K562 treated with DMSO at 1 percent for 24 hours (cell line): ENCODE results near the gene SLC2A4. TPM values are rescaled to one million over a fixed set of nuclear protein-coding genes. Genes with fewer than 3 reads are reported as not detected.

Experiments
- total RNA-seq: library from RNA; unstranded; fragments of 300-600 nt; gene quantifications from 2 replicates; pipeline ENCODE4 v1.2.3, GENCODE V29; 2022; ENCODE audit warnings: low read depth; ENCODE audit not compliant: insufficient read depth

Gene SLC2A4
- total RNA-seq: 0.39 and 0.63 TPM in 2 replicates

GRCh38 chr17:7281074-7281952 is at the start of gene SLC2A4:
Gene SLC2A4, plus strand, starts transcription at chr17:7281718. Its CDS starts 217 bp downstream, at chr17:7281935.

GRCh38 chr17:7234083-7234951 is 47.2 kb upstream of the SLC2A4 start, which contains the start of gene DVL2:
Gene DVL2, minus strand, starts transcription at chr17:7234517. Its CDS starts 255 bp downstream, at chr17:7234262.

DNA sequence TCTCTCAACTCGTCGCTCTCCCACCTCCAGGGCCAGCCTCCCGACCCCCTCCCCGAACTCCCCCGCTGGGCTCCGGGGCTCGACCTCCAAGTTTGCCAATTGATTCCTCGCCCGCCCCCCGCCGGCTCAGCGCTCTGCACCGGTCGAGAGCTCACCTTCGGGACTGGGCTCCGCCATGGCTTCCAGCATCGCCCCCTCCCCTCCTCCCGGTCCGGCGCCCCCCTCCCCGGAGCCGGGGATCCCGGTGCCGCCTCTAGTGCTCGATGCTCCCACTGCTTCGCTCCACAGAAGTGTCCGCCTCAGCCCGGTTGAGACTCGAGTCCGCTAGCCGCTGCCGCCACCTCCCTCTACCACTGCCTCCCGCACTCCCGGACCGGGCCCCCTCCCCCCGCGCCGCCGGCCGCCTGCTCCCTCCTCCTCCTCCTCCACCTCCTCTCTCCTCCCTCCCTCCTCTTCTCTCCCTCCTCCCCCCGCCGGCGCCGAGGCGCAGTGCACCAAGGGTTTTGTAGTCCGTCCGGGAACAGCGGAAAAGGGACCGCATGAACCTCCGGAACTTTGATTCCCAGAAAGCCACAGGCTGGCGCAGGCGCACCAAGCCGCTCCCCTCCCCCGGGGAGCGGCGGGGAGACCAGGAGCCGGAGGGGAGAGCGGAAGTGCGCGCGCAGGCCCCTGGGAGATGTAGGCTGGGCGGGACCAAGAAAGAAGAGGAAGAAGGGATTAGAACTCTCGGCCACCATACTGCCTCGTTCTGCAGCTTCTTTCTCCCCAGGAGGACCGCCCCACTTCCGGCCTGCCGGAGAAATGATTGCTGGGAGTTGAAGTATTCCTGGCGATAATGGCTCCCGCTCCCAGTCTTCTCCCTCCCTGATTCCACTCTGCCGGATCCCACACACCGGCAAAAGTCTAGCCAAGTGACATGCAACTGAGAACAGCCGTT is 42.2 kb upstream of the SLC2A4 start, which contains the start of gene PHF23:
Gene PHF23, minus strand, starts transcription at position 367 of the 937 bp plus-strand sequence. Its CDS starts 178 bp downstream, at position 189.

GRCh38 chr17:7241783-7242716 is 39.5 kb upstream of the SLC2A4 start, which contains the start of gene GABARAP:
Gene GABARAP, minus strand, starts transcription at chr17:7242449. Its CDS starts 119 bp downstream, at chr17:7242330.

DNA sequence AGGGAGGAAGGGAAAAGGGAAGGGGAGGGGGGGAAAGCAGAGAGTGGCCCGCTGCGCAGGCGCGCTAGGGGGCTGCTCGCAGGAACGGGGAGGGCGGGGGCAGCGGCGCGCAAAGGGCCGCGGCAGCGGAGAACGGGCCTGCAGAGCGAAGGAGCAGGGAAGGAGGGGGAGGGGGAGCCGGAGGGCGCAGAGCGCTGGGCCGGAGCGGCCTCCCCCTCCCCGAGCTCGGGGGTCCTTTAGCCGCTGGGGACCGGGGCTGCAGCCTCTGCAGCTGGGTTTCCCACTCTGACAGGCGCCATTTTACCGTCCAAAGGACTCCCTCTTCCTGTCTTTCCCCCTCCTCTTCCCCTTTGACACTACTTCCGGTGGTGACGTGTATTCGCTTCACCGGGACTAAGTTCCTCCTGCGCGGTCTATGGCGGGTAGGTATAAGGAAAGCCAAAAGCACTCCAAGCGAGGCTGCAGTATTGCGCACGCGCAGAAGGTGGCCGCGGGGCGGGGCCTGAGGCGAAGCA is 29.8 kb upstream of the SLC2A4 start, which contains the start of gene CTDNEP1:
Gene CTDNEP1, minus strand, starts transcription at position 74 of the 515 bp plus-strand sequence. CDS start 438 bp downstream, outside the sequence.

GRCh38 chr17:7252176-7253043 is 29.1 kb upstream of the SLC2A4 start, which contains the start of gene ELP5:
Gene ELP5, plus strand, starts transcription at chr17:7252215. Its CDS starts 336 bp downstream, at chr17:7252551.

GRCh38 chr17:7262192-7262934 is 19.2 kb upstream of the SLC2A4 start, which contains the start of gene CLDN7:
Gene CLDN7, minus strand, starts transcription at chr17:7262478. Its CDS starts 435 bp downstream, at chr17:7262043.

DNA sequence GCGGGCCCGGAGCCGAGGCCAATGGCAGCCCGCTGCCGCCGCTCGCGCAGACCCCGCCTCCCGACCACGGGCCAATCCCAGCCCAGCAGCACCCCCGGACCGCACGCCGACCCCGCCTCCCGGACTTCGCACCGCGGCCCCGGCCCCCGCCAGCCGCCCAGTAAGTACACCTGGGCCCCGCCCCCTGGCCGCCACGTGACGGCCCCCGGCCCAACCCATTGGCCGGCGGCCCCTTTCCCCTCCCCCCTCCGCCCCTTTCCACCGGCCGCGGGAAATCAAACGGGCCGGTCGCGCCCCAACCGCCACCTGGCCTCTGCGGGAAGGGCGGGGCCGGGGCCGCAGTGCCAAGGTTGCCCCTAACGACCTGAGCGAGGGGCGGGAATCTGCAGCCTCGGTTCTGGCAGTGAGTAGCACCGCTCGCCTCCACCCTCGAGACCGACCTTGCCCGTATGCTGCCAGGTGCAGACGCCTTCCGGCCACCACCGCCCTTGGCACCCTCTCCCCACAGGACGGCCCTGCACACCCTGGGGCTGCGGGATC is 13.2 kb downstream of the SLC2A4 start, which contains the start of gene YBX2:
Gene YBX2, minus strand, starts transcription at position 26 of the 540 bp plus-strand sequence. CDS start 139 bp downstream, outside the sequence.

GRCh38 chr17:7306911-7307685 is 25.6 kb downstream of the SLC2A4 start, which contains the start of gene EIF5A:
Gene EIF5A, plus strand, starts transcription at chr17:7307628. Its CDS starts 2,008 bp downstream, at chr17:7309636.

GRCh38 chr17:7314719-7315569 is 33.4 kb downstream of the SLC2A4 start, which contains the start of gene GPS2:
Gene GPS2, minus strand, starts transcription at chr17:7315360. Its CDS starts 308 bp downstream, at chr17:7315052.

DNA sequence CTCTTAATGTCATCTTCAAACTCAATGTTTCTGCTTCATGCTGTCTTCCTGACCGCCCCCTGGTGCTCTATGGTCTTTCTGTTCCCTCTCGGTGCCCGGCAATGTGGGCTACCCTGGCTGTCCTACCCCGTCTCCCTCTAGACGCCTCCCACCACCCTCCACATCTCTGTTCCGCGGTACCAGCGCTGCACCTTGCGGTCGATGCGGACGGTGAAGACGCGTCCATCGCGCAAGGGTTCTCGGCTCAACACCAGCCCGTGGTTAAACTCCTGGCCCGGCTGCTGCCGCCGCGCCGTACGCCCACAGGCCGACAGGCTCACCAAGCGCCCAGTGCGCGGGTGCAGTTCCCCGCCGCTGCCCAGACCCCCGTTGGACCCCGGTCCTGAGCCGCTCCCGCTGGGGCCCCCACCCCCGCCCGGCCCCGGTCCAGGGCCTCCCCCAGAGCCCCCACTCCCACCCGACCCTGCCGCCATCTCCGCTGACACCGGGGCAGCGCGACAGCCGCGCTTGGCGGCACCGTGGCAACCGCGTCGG is 47.4 kb downstream of the SLC2A4 start, which contains the start of gene NEURL4:
Gene NEURL4, minus strand, starts transcription at position 496 of the 534 bp plus-strand sequence. Its CDS starts 23 bp downstream, at position 473.

GRCh38 chr17:7336240-7337175 is 55.0 kb downstream of the SLC2A4 start, which contains the start of gene ACAP1:
Gene ACAP1, plus strand, starts transcription at chr17:7336529. Its CDS starts 206 bp downstream, at chr17:7336735.

